Prostate gland (tissue), 2 donors: Measurements from ENCODE around the gene PAQR4. TPM values are rescaled to one million over a fixed set of nuclear protein-coding genes. Genes with fewer than 3 reads are reported as not detected.

Experiments used
- DNase-seq: peaks from one replicate; pipeline ENCODE4 v3.0.0-alpha.2; 2019; ENCODE audit warnings: low spot score
- H3K27ac ChIP-seq, 2 donors: fragments of 200-600 bp; sonication (generic); 2 replicates each; pipeline ENCODE4 v1.5.1; 2017 to 2019
- H3K27me3 ChIP-seq: fragments of 200-600 bp; sonication (generic); replicated peaks from 2 replicates; pipeline ENCODE4 v1.5.1; 2019; ENCODE audit not compliant: insufficient read depth
- H3K36me3 ChIP-seq, 2 donors: fragments of 200-600 bp; sonication (generic); 1 replicate in 1 of 2; 2 replicates in 1 of 2; pipeline versions ENCODE4 v1.5.1 to v1.8.1; 2017 to 2019
- H3K4me1 ChIP-seq: fragments of 200-600 bp; sonication (generic); replicated peaks from 2 replicates; pipeline ENCODE4 v1.5.1; 2019
- H3K4me3 ChIP-seq, 2 donors: fragments of 200-600 bp; sonication (generic); 2 replicates each; pipeline ENCODE4 v1.5.1; 2017 to 2019
- H3K9me3 ChIP-seq: fragments of 200-600 bp; sonication (generic); 2 replicates; pipeline ENCODE4 v1.5.1; 2017
- POLR2A ChIP-seq: fragments of 450-650 bp; IDR thresholded peaks from one replicate; pipeline ENCODE4 v1.6.1; 2016; ENCODE audit warnings: antibody characterized with exemption, mild to moderate bottlenecking
- POLR2AphosphoS5 ChIP-seq: sonication (generic); formaldehyde crosslinking; IDR thresholded peaks from one replicate; pipeline ENCODE4 v1.6.1; 2017; ENCODE audit warnings: antibody characterized with exemption
- WGBS: methylation state at CpG from one replicate; pipeline ENCODE4 v1.1.5; 2018; 5-methylcytosine and 5-hydroxymethylcytosine counted together
- intact Hi-C: fragments of 100-400 bp; cut with DNase I; formaldehyde crosslinking; loops from one replicate; pipeline ENCODE4 v1.14.2; 2022
- total RNA-seq, 2 donors: library from RNA; depleted of rRNA; stranded (reverse); fragments of >200 nt; gene quantifications; one replicate each; pipeline ENCODE4 v1.1.0, GENCODE V29; 2016
- TF ChIP-seq, protein P1 (sequence below), 4 experiments: fragments of 200-600 bp in 2 of 4; fragments of 450-650 bp in 2 of 4; sonication (generic) in 2 of 4; IDR thresholded peaks; 1 replicate in 3 of 4; 2 replicates in 1 of 4; pipeline ENCODE4 v1.5.1; 2016 to 2019; ENCODE audit warnings: antibody characterized with exemption in 4 of 4, mild to moderate bottlenecking in 2 of 4, moderate library complexity in 2 of 4

Gene PAQR4
- total RNA-seq, 2 donors from 2014 or later: 9.1 to 25.1 TPM

DNA sequence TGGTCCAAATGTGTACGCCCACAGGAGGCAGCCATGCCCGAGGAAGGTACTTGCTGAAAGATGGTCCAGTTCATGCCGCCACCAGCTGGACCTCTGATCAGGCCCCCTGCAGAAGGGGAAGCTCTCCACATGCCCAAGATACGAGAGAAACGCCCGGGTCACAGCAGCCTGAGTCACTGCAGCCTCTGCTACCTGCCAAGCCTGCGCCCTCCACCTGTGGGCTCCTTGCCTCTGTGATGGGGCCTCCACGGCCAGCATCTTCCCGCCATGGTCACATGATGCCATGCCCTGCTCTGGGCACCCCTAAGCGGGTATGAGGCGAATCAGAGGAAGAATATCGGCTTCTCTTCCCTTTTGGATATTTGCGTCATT, 18.8 kb upstream of the PAQR4 start:
- Histone ChIP-seq H3K4me1 (no peaks in the 10 kb centered on the region), H3K4me3 (no peak overlapping the region), H3K36me3 (no peaks in the 10 kb centered on the region), H3K27me3 (no peaks in the 10 kb centered on the region), H3K27ac (no peak overlapping the region), H3K9me3 (no peaks in the 10 kb centered on the region)
- 87% methylated on average over 13 of the region's 13 CpGs for WGBS
- intact Hi-C loops: no loop called here
- TF ChIP-seq POLR2A (no peak), POLR2AphosphoS5 (no peak)
- TF ChIP-seq, protein P1, sequence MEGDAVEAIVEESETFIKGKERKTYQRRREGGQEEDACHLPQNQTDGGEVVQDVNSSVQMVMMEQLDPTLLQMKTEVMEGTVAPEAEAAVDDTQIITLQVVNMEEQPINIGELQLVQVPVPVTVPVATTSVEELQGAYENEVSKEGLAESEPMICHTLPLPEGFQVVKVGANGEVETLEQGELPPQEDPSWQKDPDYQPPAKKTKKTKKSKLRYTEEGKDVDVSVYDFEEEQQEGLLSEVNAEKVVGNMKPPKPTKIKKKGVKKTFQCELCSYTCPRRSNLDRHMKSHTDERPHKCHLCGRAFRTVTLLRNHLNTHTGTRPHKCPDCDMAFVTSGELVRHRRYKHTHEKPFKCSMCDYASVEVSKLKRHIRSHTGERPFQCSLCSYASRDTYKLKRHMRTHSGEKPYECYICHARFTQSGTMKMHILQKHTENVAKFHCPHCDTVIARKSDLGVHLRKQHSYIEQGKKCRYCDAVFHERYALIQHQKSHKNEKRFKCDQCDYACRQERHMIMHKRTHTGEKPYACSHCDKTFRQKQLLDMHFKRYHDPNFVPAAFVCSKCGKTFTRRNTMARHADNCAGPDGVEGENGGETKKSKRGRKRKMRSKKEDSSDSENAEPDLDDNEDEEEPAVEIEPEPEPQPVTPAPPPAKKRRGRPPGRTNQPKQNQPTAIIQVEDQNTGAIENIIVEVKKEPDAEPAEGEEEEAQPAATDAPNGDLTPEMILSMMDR (IDR thresholded peaks at IDR 0.05): no peak
- DNase-seq: no peak

DNA sequence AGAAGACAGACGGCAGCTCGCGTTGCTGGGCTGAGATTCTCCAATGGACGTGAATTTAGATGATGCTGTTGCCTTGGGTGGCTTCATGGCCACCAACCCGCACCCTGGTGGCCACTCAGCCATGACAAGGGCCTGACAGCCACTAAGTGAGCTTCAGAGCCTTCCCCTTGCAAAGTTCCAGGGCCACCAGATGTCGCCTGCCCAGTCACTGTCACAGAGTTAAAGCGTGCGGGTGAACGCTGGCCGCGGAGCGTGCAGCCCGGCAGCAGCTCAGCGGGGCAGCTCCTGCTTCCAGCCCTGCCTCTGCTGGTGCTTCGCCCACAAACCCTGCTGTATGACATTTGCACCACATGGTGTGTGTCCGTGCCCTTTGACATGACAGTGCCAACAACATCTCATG, 18.4 kb upstream of the PAQR4 start:
- DNase-seq: no peak
- no peaks in the 10 kb centered on the region for H3K27me3 ChIP-seq
- no peak overlapping the region for H3K4me3 ChIP-seq
- H3K9me3 ChIP-seq: no peaks in the 10 kb centered on the region
- H3K4me1 ChIP-seq: no peaks in the 10 kb centered on the region
- 86% methylated on average over 16 of the region's 16 CpGs for WGBS
- no peak for TF ChIP-seq POLR2AphosphoS5
- TF ChIP-seq, protein P1 (IDR thresholded peaks at IDR 0.05): no peak
- no peak for TF ChIP-seq POLR2A
- intact Hi-C loops: no loop called here
- H3K36me3 ChIP-seq: no peaks in the 10 kb centered on the region
- no peak overlapping the region for H3K27ac ChIP-seq

DNA sequence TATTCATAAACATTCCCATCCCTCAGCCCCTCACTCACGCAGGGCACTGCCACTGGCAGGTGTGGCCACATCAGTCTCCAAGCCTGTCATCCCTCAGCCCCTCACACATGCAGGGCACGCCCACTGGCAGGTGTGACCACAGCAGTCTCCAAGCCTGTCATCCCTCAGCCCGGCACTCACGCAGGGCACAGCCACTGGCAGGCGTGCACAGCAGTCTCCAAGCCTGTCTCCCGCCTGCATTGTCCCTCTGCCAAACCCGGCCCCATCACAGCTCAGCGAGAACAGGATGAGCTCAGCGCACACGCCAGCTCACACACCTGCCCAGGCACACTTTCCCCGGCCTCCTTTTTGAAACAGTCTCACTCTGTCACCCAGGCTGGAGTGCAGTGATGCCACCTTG, 16.5 kb upstream of the PAQR4 start:
- Histone ChIP-seq H3K36me3 (no peaks in the 10 kb centered on the region), H3K9me3 (no peaks in the 10 kb centered on the region), H3K27ac (no peak overlapping the region), H3K27me3 (no peaks in the 10 kb centered on the region), H3K4me1 (no peaks in the 10 kb centered on the region), H3K4me3 (no peak overlapping the region)
- WGBS: 30% methylated on average over 11 of the region's 11 CpGs
- no peak for TF ChIP-seq POLR2AphosphoS5
- TF ChIP-seq POLR2A: no peak
- intact Hi-C loops: no loop called here
- peak; percentile 60 for DNase-seq

DNA sequence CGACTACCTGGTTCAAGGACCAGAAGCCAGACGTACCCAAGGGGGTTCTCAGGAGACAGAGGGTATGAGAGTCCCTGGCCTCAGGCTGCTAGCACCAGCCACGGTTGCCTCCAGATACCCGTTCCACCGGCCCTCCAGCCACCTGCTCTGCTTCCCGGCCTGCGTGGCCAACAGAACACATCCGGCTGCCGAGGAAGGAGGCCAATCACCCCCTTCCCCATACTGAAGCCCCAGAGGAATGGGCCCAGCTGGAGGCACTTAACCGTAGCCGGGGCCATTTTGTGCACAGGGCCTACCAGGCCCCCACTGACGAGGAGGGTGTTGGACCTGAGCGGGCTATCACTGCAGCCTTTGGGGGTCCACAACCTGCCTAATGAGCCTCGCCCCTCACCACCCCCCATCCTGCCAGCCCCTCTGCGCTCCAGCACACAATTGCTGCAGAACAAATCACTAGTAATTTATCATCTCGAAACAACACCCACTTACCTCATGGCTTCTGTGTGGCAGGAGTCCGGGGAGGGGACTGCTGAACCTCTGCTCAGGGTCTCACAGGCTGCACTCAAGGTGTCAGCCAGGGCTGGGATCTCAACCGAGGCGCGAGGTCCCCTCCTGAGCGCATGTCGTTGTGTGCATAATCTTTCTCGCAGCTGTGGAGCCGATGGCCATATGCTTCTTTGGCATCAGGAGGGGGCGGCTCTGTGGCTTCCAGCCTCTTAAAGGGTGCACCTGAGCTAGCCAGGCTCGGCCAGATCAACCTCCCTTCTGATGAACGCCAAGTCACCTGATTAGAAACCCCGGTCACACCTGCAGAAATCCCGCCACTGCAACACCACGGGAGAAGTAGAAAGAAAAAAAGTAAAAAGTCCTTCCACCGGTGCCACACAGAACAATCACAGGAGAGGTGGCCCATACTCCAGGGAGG, 15.2 kb upstream of the PAQR4 start:
- whole genome bisulfite sequencing: 66% methylated on average over 29 of the region's 31 CpGs
- Histone ChIP-seq H3K27ac (no peak overlapping the region), H3K4me3 (no peak overlapping the region), H3K27me3 (no peaks in the 10 kb centered on the region), H3K36me3 (no peaks in the 10 kb centered on the region), H3K9me3 (no peaks in the 10 kb centered on the region), H3K4me1 (no peaks in the 10 kb centered on the region)
- intact Hi-C loops: no loop called here
- DNase-seq: no peak
- TF ChIP-seq POLR2A: no peak

DNA sequence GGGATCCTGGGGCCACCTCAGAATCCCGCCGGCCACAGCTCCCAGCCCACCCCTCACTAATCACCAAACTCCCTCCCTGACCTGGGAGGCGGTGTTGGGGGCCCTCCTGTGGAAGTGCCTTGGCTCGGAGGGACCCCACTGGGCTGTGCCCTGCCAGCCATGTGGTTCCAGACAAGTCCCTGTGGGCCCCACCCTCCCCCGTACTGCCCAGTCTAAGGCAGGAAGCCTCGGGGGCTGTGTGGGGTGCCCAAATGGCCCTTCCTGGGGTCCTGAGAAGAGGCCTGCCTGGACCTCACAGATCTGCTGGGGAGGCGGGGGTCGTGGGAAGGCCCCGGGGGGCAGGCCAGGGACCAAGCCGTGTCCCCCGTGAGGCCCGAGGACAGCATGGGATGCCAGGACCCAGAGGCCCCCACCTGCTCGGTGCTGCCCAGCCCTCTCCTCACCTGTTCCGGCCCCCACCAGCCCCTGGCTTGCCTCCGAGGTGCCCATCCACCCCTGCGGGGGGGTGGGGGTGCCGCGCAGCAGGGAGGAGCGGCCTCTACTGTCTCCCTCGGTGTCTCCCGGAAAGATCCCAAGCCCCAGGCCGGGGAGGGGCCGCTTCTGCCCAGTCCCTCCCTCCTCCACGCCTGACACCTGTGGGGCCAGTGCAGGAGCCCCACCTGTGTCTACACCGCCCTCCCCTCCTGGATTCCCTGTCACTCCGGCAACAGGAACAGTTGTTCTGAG, 14.3 kb upstream of the PAQR4 start:
- no peak overlapping the region for H3K4me3 ChIP-seq
- whole genome bisulfite sequencing: 42% methylated on average over 26 of the region's 26 CpGs
- H3K27ac ChIP-seq: no peak overlapping the region
- DNase-seq: no peak
- H3K9me3 ChIP-seq: no peaks in the 10 kb centered on the region
- no peaks in the 10 kb centered on the region for H3K27me3 ChIP-seq
- H3K4me1 ChIP-seq: no peaks in the 10 kb centered on the region
- no peaks in the 10 kb centered on the region for H3K36me3 ChIP-seq
- intact Hi-C loops: no loop called here
- TF ChIP-seq, protein P1 (IDR thresholded peaks at IDR 0.05): no peak
- TF ChIP-seq POLR2A (no peak), POLR2AphosphoS5 (no peak)
